K562 (cell line): ENCODE data around the gene GTSE1. TPM values are rescaled to one million over a fixed set of nuclear protein-coding genes. Genes with fewer than 3 reads are reported as not detected.

Experiments
- ATAC-seq: fragments of 200-7000 bp; cut with Tn5 transposase; 3 replicates; pipeline ENCODE4 v1.9.1; 2020; ENCODE audit warnings: moderate library complexity
- BruUV-seq: library from RNA; stranded (reverse); fragments of 400-500 nt; replicated peaks from 2 replicates; lab custom pipeline; 2021; lab: Mats Ljungman, UMichigan
- CTCF ChIA-PET: fragments of 300-600 bp; formaldehyde crosslinking; extraction: SDS; loops from one replicate; lab custom pipeline; 2021; ENCODE audit warnings: low intra/inter-chr PET ratio; lab: Yijun Ruan, JAX
- POLR2A ChIA-PET: fragments of 300-600, 350-650 bp; sonication (Branson Sonifier 250); formaldehyde crosslinking; extraction: SDS; loops from one replicate; lab custom pipeline; 2021; ENCODE audit warnings: antibody characterized with exemption, inconsistent platforms; lab: Yijun Ruan, JAX
- DNase-seq, 4 experiments: peaks; one replicate each; pipeline versions ENCODE4 v3.0.0 to v3.0.0-alpha.2; 2011 to 2018; ENCODE audit warnings: low spot score in 3 of 4, mixed read lengths in 3 of 4; ENCODE audit errors: extremely low read depth in 1 of 4
- FAIRE-seq: peaks from 2 replicates; lab custom pipeline; 2011; peaks lifted over from hg19 to GRCh38; lab: Jason Lieb, UNC
- H2AFZ ChIP-seq: 2 replicates; pipeline ENCODE4 v1.6.0; 2011; ENCODE audit warnings: low read depth, low read length, control low read depth, inconsistent platforms
- H3K27ac ChIP-seq: fragments of 200-600 bp; 3 replicates; pipeline ENCODE4 v1.8.0; 2011; ENCODE audit warnings: low read depth, mild to moderate bottlenecking, control low read depth, inconsistent platforms, low read length, moderate library complexity, mixed read lengths; ENCODE audit errors: extremely low read depth
- H3K27me3 ChIP-seq, 2 experiments: fragments of 300-600 bp in 1 of 2; 2 replicates in 1 of 2; 3 replicates in 1 of 2; pipeline versions ENCODE4 v1.6.0 to v1.8.0; 2011; ENCODE audit warnings: inconsistent platforms in 2 of 2, low read length in 2 of 2, mild to moderate bottlenecking in 1 of 2, mixed read lengths in 1 of 2, moderate library complexity in 1 of 2; ENCODE audit not compliant: control insufficient read depth in 2 of 2, insufficient read depth in 2 of 2
- H3K36me3 ChIP-seq: fragments of 300-600 bp; 3 replicates; pipeline ENCODE4 v1.8.0; 2011; ENCODE audit warnings: mild to moderate bottlenecking, low read length, inconsistent platforms; ENCODE audit not compliant: control insufficient read depth, insufficient read depth
- H3K4me1 ChIP-seq, 2 experiments: fragments of 200-600 bp in 1 of 2; replicated peaks in 1 of 2; 2 replicates in 1 of 2; 3 replicates in 1 of 2; pipeline versions ENCODE4 v1.5.1 to v1.8.0; 2011; ENCODE audit warnings: inconsistent platforms in 2 of 2, low read length in 2 of 2, mild to moderate bottlenecking in 1 of 2, mixed read lengths in 1 of 2, moderate library complexity in 1 of 2; ENCODE audit not compliant: control insufficient read depth in 2 of 2, insufficient read depth in 2 of 2
- H3K4me2 ChIP-seq: 2 replicates; pipeline ENCODE4 v1.6.1; 2011; ENCODE audit warnings: low read length, control low read depth, inconsistent platforms, mixed read lengths; ENCODE audit not compliant: insufficient read depth
- H3K4me3 ChIP-seq: fragments of 200-600 bp; sonication (generic), shearing (Covaris generic); 2 replicates; pipeline ENCODE4 v1.5.1; 2016; ENCODE audit warnings: control low read depth, inconsistent platforms
- H3K79me2 ChIP-seq: fragments of 200-600 bp; 3 replicates; pipeline ENCODE4 v1.8.0; 2011; ENCODE audit warnings: low read length, inconsistent platforms; ENCODE audit not compliant: control insufficient read depth, insufficient read depth
- H3K9ac ChIP-seq, 2 experiments: 2 replicates each; pipeline versions ENCODE4 v1.6.0 to v1.6.1; 2011; ENCODE audit warnings: low read depth in 2 of 2, low read length in 2 of 2, control low read depth in 1 of 2, inconsistent platforms in 1 of 2, mild to moderate bottlenecking in 1 of 2, mixed read lengths in 1 of 2; ENCODE audit not compliant: insufficient read depth in 1 of 2
- H3K9me1 ChIP-seq: one replicate; pipeline ENCODE4 v1.6.0; 2011; ENCODE audit warnings: inconsistent platforms, mild to moderate bottlenecking, low read length, moderate library complexity; ENCODE audit not compliant: control insufficient read depth, insufficient read depth
- H3K9me3 ChIP-seq: replicated peaks from 2 replicates; pipeline ENCODE4 v1.5.1; 2011; ENCODE audit warnings: low read depth, low read length, inconsistent platforms; ENCODE audit not compliant: control insufficient read depth, insufficient read depth
- H4K20me1 ChIP-seq: replicated peaks from 2 replicates; pipeline ENCODE4 v1.6.1; 2011; ENCODE audit warnings: low read length, inconsistent platforms, mixed read lengths; ENCODE audit not compliant: control insufficient read depth, insufficient read depth
- ARID2 ChIP-seq: fragments of 450-650 bp; IDR thresholded peaks from 2 replicates; pipeline ENCODE4 v1.6.1; 2017; ENCODE audit warnings: antibody characterized with exemption, mild to moderate bottlenecking
- E4F1 ChIP-seq: fragments of 250-450 bp; sonication (Bioruptor Pico); IDR thresholded peaks from 2 replicates; pipeline ENCODE4 v1.5.0; 2021; ENCODE audit warnings: mild to moderate bottlenecking, borderline replicate concordance
- HDAC1 ChIP-seq, 2 experiments: fragments of 450-650 bp; IDR thresholded peaks; 2 replicates each; pipeline ENCODE4 v1.6.1; 2016 to 2017; ENCODE audit warnings: inconsistent platforms in 1 of 2, mild to moderate bottlenecking in 1 of 2, moderate library complexity in 1 of 2
- KDM1A ChIP-seq, 2 experiments: fragments of 450-650 bp; IDR thresholded peaks; 2 replicates each; pipeline ENCODE4 v1.6.1; 2016; ENCODE audit warnings: mild to moderate bottlenecking in 2 of 2
- LARP7 ChIP-seq: fragments of 450-650 bp; IDR thresholded peaks from 2 replicates; pipeline ENCODE4 v1.6.1; 2016
- MCM5 ChIP-seq: fragments of 450-650 bp; IDR thresholded peaks from 2 replicates; pipeline ENCODE4 v1.6.1; 2016; ENCODE audit warnings: low read depth
- ZFP36 ChIP-seq: fragments of 150-350 bp; IDR thresholded peaks from 2 replicates; pipeline ENCODE4 v1.6.1; 2018; ENCODE audit warnings: low read length, low read depth; ENCODE audit not compliant: partially characterized antibody
- ZNF146 ChIP-seq: IDR thresholded peaks from one replicate; pipeline ENCODE4 v1.6.1; 2018; ENCODE audit warnings: missing compliant biosample characterization; ENCODE audit not compliant: unreplicated experiment
- ZNF76 ChIP-seq: fragments of 250-450 bp; sonication (Bioruptor Pico); IDR thresholded peaks from 2 replicates; pipeline ENCODE4 v1.4.0; 2020; ENCODE audit warnings: mild to moderate bottlenecking, moderate library complexity, borderline replicate concordance
- WGBS: fragments of 100-300 bp; shearing (Covaris generic); methylation state at CpG from one replicate; pipeline ENCODE4 v1.1.6; 2016; ENCODE audit warnings: low coverage, mixed read lengths; ENCODE audit not compliant: insufficient coverage; ENCODE audit errors: missing lambda C conversion rate; 5-methylcytosine and 5-hydroxymethylcytosine counted together
- in situ Hi-C: fragments of 300-500 bp; cut with MboI; formaldehyde crosslinking; loops from 4 replicates; pipeline ENCODE4 v1.15.0; 2018; ENCODE audit warnings: inconsistent platforms, mixed read lengths
- intact Hi-C: fragments of 100-400 bp; cut with micrococcal nuclease; formaldehyde crosslinking; loops from 2 replicates; pipeline ENCODE4 v1.14.2; 2022
- polyA plus RNA-seq, 8 experiments: library from polyadenylated mRNA; depleted of rRNA in 4 of 8; stranded (reverse) in 5 of 8; unstranded in 3 of 8; fragments of >200 nt; fragmentation: Nextera tagmentation in 2 of 8; fragmentation: Illumina TruSeq in 1 of 8; extraction: Ambion mirVana in 2 of 8; extraction: Trizol in 1 of 8; gene quantifications; 2 replicates each; pipeline versions ENCODE4 v1.2.1 to v1.2.3, GENCODE V29; 2011 to 2014; ENCODE audit warnings: inconsistent platforms in 1 of 8, missing spikeins in 1 of 8
- total RNA-seq, 7 experiments: library from RNA; depleted of rRNA in 6 of 7; stranded (reverse); fragments of >200 nt in 6 of 7; fragmentation: Illumina TruSeq in 2 of 7; extraction: Trizol in 2 of 7; gene quantifications; 2 replicates each; pipeline versions ENCODE4 v1.2.1 to v1.2.3, GENCODE V29; 2011 to 2021; ENCODE audit warnings: low replicate concordance in 1 of 7
- TF ChIP-seq, protein P1 (sequence below): fragments of 250-450 bp; sonication (Bioruptor Pico); IDR thresholded peaks from 2 replicates; pipeline ENCODE4 v1.8.0; 2021; ENCODE audit warnings: moderate library complexity, mild to moderate bottlenecking, inconsistent platforms

GTSE1 gene
- total and polyA plus RNA-seq, 9 of the 15 experiments (the other 6 are each of a cell fraction or from before 2014, with no cell fraction given), result 2.5 to 22.5 (median 12.9) TPM

DNA sequence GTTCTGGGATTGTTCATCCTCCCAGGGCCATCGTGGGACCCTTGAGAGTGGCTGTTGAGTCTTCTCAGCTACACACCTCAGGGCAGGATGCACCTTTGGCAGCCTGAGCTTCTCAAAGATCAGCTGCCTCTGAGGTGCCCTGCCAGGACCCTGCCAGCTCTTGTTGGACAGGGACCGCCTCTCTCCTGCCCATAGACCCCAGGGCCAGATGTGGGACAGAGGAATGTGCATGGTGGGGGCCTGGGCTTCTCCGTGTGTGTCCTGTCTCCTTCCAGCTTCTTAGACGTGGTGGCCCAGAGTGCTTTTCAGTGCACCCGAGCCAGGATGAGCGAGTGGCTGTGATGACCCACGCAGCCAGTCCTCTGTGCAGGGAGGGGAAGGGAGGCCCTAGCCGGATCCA, 32.9 kb downstream of the GTSE1 start:
- Histone ChIP-seq H3K9ac (peak overlapping the region in 1 of 2 experiments; percentile 45; a peak in 1 of 4 replicates), H3K9me3 (no peaks in the 10 kb centered on the region), H3K4me2 (no peak overlapping the region), H3K4me1 (peaks cover under 1 to 2% of the 10 kb centered on the region in 2 experiments; a peak in 2 of 5 replicates), H3K4me3 (no peak overlapping the region), H3K36me3 (peaks cover 64% of the 10 kb centered on the region; the same call in 2 of the 3 replicates), H3K79me2 (no peaks in the 10 kb centered on the region), H2AFZ (no peak overlapping the region), H3K27me3 (no peaks in the 10 kb centered on the region), H3K27ac (no peak overlapping the region), H3K9me1 (no peaks in the 10 kb centered on the region), H4K20me1 (no peaks in the 10 kb centered on the region)
- in situ Hi-C loops, result no loop called here
- ATAC-seq (no peak), FAIRE-seq (no peak), DNase-seq (no peak)
- POLR2A ChIA-PET, result interaction anchor here (0.6 kb wide), 1 partner anchor 32 kb away, joined by 3 read pairs; no protein-coding TSS in a partner anchor
- intact Hi-C loops, result no loop called here
- 94% methylated on average over 2 of the region's 8 CpGs for WGBS
- no TSS peak for BruUV-seq
- CTCF ChIA-PET, result no interaction called here
- TF ChIP-seq MCM5, result no peak
- no peak for TF ChIP-seq E4F1 (CRISPR knock-in tag)
- TF ChIP-seq LARP7, result no peak
- TF ChIP-seq ZFP36, result no peak
- no peak for TF ChIP-seq ARID2
- TF ChIP-seq, protein P1, sequence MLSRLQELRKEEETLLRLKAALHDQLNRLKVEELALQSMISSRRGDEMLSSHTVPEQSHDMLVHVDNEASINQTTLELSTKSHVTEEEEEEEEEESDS (CRISPR knock-in tag), result no peak
- TF ChIP-seq ZNF146 (CRISPR knock-in tag), result no peak
- TF ChIP-seq HDAC1 (IDR thresholded peaks at IDR 0.05), result no peak
- TF ChIP-seq ZNF76 (CRISPR knock-in tag), result no peak
- no peak for TF ChIP-seq KDM1A (IDR thresholded peaks at IDR 0.05)
- TF ChIP-seq, all 486 proteins: peak for 0
